HL-60 (cell line): ENCODE measurements around the gene TXNDC17.

Experiments used
- DNase-seq, 2 experiments: peaks; one replicate each; pipeline ENCODE4 v3.0.0-alpha.2; 2010 to 2020; ENCODE audit warnings: low read depth in 1 of 2, low spot score in 1 of 2
- H3K27ac ChIP-seq: fragments of 250-450 bp; sonication (Bioruptor Pico); replicated peaks from 2 replicates; pipeline ENCODE4 v1.5.1; 2020; ENCODE audit warnings: mild to moderate bottlenecking, moderate library complexity
- H3K27me3 ChIP-seq: fragments of 250-450 bp; sonication (Bioruptor Pico); 2 replicates; pipeline ENCODE4 v1.5.1; 2021; ENCODE audit warnings: mild to moderate bottlenecking, moderate library complexity; ENCODE audit not compliant: insufficient read depth, poor library complexity, severe bottlenecking
- H3K4me3 ChIP-seq: replicated peaks from 2 replicates; pipeline ENCODE4 v1.5.1; 2011; ENCODE audit warnings: mild to moderate bottlenecking, control low read depth, low read length; ENCODE audit not compliant: insufficient read depth
- GABPA ChIP-seq: IDR thresholded peaks from 2 replicates; pipeline ENCODE4 v1.6.1; 2012; ENCODE audit warnings: low read depth
- POLR2AphosphoS5 ChIP-seq: IDR thresholded peaks from 2 replicates; pipeline ENCODE4 v1.6.1; 2012; ENCODE audit warnings: low read depth
- REST ChIP-seq: IDR thresholded peaks from 2 replicates; pipeline ENCODE4 v1.6.1; 2012; ENCODE audit warnings: low read depth; ENCODE audit not compliant: insufficient replicate concordance
- SPI1 ChIP-seq: IDR thresholded peaks from 2 replicates; pipeline ENCODE4 v1.6.1; 2012; ENCODE audit warnings: low read depth, mild to moderate bottlenecking, borderline replicate concordance
- TF ChIP-seq, protein P1 (sequence below): IDR thresholded peaks from one replicate; pipeline ENCODE4 v1.5.1; 2011; ENCODE audit warnings: low read length, control low read depth, inconsistent platforms; ENCODE audit not compliant: insufficient read depth

Gene TXNDC17

GRCh38 chr17:6684881-6685767 lies 44.3 kb downstream of the TXNDC17 start:
- DNase-seq: no peak
- TF ChIP-seq, protein P1, sequence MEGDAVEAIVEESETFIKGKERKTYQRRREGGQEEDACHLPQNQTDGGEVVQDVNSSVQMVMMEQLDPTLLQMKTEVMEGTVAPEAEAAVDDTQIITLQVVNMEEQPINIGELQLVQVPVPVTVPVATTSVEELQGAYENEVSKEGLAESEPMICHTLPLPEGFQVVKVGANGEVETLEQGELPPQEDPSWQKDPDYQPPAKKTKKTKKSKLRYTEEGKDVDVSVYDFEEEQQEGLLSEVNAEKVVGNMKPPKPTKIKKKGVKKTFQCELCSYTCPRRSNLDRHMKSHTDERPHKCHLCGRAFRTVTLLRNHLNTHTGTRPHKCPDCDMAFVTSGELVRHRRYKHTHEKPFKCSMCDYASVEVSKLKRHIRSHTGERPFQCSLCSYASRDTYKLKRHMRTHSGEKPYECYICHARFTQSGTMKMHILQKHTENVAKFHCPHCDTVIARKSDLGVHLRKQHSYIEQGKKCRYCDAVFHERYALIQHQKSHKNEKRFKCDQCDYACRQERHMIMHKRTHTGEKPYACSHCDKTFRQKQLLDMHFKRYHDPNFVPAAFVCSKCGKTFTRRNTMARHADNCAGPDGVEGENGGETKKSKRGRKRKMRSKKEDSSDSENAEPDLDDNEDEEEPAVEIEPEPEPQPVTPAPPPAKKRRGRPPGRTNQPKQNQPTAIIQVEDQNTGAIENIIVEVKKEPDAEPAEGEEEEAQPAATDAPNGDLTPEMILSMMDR: no peak
- TF ChIP-seq POLR2AphosphoS5 (no peak), GABPA (no peak), SPI1 (no peak), REST (no peak)
- Histone ChIP-seq H3K4me3 (no peak overlapping the region), H3K27ac (no peak overlapping the region), H3K27me3 (no peaks in the 10 kb centered on the region)

DNA sequence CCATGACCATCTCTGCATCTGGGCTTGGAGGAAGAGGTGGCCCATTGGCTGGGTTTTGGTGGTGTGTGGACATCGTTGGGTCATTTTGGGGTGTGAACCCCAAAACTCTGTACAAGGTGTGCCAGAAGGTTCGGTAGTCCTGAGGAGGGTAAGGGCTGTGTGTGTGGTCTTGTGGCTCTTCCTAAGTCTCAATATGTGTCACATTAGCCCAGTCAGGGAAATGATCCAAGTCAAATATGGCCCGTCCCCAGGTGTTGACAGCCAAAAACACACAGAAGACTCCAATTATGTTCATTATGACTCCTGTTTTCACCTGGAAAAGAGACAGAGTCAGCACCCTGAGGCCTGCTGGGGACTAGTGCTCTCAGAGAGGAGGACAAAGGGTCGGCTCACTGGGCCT lies 45.2 kb downstream of the TXNDC17 start:
- Histone ChIP-seq H3K27ac (no peak overlapping the region), H3K4me3 (no peak overlapping the region), H3K27me3 (no peaks in the 10 kb centered on the region)
- DNase-seq: no peak
- TF ChIP-seq GABPA (no peak), REST (no peak), POLR2AphosphoS5 (no peak), SPI1 (no peak)
- TF ChIP-seq, protein P1: no peak

DNA sequence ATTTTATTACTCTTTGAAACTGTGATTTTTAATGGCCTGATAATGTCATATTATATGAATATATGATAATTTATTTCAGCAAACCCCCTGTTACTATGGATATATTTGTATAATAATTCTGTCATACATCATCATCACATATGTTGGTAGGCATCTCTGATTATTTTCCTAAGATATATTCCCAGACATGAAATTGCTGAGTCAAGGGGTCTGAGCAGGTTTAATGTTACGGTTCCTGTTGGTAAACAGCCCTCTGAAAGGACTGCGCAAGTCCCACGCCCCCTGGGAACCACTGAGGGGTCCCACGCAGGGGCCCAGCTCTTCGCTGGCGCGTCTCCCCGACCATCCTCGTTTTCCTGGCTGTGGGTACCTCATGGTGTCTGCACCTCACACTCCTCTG lies 48.1 kb downstream of the TXNDC17 start:
- H3K27me3 ChIP-seq: no peaks in the 10 kb centered on the region
- TF ChIP-seq REST: no peak
- TF ChIP-seq, protein P1: no peak
- no peak for TF ChIP-seq SPI1
- TF ChIP-seq POLR2AphosphoS5: no peak
- TF ChIP-seq GABPA: no peak
- DNase-seq: no peak
- H3K4me3 ChIP-seq: no peak overlapping the region
- no peak overlapping the region for H3K27ac ChIP-seq
